Right atrium auricular region (tissue), 2 donors: ENCODE data around the gene FBXW4. TPM values are rescaled to one million over a fixed set of nuclear protein-coding genes. Genes with fewer than 3 reads are reported as not detected.

Experiments used
- DNase-seq: peaks from one replicate; pipeline ENCODE4 v3.0.0-alpha.2; 2019; ENCODE audit warnings: low spot score
- H3K27ac ChIP-seq, 2 donors: fragments of 200-600 bp; sonication (generic); 1 replicate in 1 of 2; 2 replicates in 1 of 2; pipeline ENCODE4 v1.5.1; 2016 to 2019
- H3K27me3 ChIP-seq, 2 donors: fragments of 200-600 bp; sonication (generic); one replicate each; pipeline versions ENCODE4 v1.5.1 to v1.6.0; 2017 to 2019
- H3K36me3 ChIP-seq: fragments of 200-600 bp; sonication (generic); one replicate; pipeline ENCODE4 v1.5.1; 2016
- H3K4me1 ChIP-seq, 2 donors: fragments of 200-600 bp; sonication (generic); one replicate each; pipeline versions ENCODE4 v1.5.1 to v1.6.0; 2017 to 2019
- H3K4me3 ChIP-seq, 2 donors: fragments of 200-600 bp; sonication (generic); 1 replicate in 1 of 2; 2 replicates in 1 of 2; pipeline ENCODE4 v1.5.1; 2017 to 2019; ENCODE audit warnings: mild to moderate bottlenecking in 1 of 2, moderate library complexity in 1 of 2
- H3K9me3 ChIP-seq, 2 donors: fragments of 200-600 bp; sonication (generic); one replicate each; pipeline ENCODE4 v1.5.1; 2019
- total RNA-seq, 2 donors: library from RNA; depleted of rRNA; stranded (reverse); fragments of >200 nt; gene quantifications; one replicate each; pipeline ENCODE4 v1.1.0, GENCODE V29; 2016
- TF ChIP-seq, protein P1 (sequence below), 2 donors: fragments of 200-600 bp; sonication (generic); IDR thresholded peaks; one replicate each; pipeline ENCODE4 v1.5.1; 2019; ENCODE audit warnings: antibody characterized with exemption in 2 of 2

The FBXW4 gene
- total RNA-seq, 2 donors from 2014 or later, result 75.2 to 95.1 TPM

DNA sequence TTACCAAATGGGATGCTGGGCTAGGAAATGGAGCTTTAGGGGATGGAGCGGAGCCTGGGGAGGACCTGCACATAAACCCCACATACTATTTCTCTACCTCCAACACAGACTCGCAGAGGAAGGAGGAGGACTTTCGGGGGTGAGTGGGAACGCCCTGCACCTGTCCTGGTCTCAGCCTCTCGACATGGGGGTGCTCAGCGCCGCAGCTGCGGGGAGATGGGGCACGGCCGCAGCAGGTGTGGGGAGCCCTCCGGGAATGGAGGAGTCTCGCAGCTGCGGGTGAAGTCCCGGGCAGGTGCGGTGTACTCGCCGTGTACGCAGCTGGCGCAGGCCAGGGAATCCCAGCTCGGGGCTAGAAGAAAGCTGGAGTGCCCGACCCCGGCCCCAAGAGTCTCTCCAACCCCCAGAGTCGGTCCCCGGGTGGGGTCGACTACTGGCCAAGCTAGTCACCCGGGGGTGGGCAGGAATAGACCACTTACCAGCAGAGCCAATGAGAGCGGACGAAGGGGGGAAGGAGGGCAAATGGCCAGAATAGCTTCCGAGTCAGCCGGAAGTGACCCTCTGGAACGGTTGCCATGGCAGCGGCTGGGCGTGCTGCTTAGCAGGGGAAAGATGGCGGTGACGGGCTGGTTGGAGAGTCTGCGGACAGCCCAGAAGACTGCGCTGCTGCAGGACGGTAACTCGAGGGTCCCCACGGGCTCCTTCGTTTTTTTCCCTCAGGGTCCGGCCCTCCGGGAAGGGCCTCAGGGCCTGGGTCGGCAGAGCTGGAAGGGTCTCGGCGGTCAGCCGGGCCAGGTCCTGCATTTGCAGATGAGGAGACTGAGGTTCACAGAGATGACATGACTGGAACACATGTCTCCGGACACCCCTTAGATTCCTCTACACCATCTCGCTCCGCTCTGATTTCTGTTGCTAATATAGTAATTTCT lies 107.0 kb downstream of the FBXW4 start, which contains the start of the genes DPCD and POLL:
DPCD (plus strand) TSS at position 597 of the 929 bp plus-strand sequence; CDS start at position 613, 16 bp downstream.
POLL (minus strand) TSS at position 533 of the 929 bp plus-strand sequence. CDS start 897 bp downstream, outside the sequence.
- Histone ChIP-seq H3K27ac (peak within 1 kb of the TSS; percentile 65 to 79), H3K27me3 (no peaks in the 10 kb centered on the region), H3K36me3 (peaks cover 18% of the 10 kb centered on the region), H3K9me3 (no peaks in the 10 kb centered on the region), H3K4me1 (peaks cover 0 to 23% of the 10 kb centered on the region in 2 donors), H3K4me3 (peak within 1 kb of the TSS; percentile 86 to 91)
- peak; percentile 98 for DNase-seq
- TF ChIP-seq, protein P1, sequence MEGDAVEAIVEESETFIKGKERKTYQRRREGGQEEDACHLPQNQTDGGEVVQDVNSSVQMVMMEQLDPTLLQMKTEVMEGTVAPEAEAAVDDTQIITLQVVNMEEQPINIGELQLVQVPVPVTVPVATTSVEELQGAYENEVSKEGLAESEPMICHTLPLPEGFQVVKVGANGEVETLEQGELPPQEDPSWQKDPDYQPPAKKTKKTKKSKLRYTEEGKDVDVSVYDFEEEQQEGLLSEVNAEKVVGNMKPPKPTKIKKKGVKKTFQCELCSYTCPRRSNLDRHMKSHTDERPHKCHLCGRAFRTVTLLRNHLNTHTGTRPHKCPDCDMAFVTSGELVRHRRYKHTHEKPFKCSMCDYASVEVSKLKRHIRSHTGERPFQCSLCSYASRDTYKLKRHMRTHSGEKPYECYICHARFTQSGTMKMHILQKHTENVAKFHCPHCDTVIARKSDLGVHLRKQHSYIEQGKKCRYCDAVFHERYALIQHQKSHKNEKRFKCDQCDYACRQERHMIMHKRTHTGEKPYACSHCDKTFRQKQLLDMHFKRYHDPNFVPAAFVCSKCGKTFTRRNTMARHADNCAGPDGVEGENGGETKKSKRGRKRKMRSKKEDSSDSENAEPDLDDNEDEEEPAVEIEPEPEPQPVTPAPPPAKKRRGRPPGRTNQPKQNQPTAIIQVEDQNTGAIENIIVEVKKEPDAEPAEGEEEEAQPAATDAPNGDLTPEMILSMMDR (IDR thresholded peaks at IDR 0.05), result no peak

DNA sequence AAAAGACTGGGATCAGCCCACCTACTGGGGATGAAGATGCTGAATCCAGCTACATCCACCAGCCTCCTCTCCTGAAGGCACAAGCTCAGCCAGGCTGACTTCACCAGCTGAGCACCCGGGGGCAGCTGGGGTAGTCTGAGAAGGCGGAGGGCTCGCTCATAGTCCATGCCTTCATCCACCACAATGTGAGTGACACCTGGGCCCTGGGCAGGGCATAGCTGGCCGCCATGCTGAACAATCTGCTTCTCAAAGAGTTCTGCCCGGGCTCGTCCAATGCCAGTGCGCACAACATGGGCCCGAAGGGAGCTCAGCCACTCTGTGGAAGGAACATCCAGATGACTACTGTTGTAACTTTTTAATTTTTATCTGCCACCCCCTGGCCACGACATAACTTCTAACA lies 109.1 kb downstream of the FBXW4 start:
- no peaks in the 10 kb centered on the region for H3K9me3 ChIP-seq
- peaks cover 31% of the 10 kb centered on the region for H3K36me3 ChIP-seq
- no peak overlapping the region for H3K27ac ChIP-seq
- no peak for DNase-seq
- TF ChIP-seq, protein P1 (IDR thresholded peaks at IDR 0.05), result no peak
- no peaks in the 10 kb centered on the region for H3K27me3 ChIP-seq
- H3K4me1 ChIP-seq, result peaks cover 0 to 18% of the 10 kb centered on the region in 2 donors
- H3K4me3 ChIP-seq, result no peak overlapping the region

DNA sequence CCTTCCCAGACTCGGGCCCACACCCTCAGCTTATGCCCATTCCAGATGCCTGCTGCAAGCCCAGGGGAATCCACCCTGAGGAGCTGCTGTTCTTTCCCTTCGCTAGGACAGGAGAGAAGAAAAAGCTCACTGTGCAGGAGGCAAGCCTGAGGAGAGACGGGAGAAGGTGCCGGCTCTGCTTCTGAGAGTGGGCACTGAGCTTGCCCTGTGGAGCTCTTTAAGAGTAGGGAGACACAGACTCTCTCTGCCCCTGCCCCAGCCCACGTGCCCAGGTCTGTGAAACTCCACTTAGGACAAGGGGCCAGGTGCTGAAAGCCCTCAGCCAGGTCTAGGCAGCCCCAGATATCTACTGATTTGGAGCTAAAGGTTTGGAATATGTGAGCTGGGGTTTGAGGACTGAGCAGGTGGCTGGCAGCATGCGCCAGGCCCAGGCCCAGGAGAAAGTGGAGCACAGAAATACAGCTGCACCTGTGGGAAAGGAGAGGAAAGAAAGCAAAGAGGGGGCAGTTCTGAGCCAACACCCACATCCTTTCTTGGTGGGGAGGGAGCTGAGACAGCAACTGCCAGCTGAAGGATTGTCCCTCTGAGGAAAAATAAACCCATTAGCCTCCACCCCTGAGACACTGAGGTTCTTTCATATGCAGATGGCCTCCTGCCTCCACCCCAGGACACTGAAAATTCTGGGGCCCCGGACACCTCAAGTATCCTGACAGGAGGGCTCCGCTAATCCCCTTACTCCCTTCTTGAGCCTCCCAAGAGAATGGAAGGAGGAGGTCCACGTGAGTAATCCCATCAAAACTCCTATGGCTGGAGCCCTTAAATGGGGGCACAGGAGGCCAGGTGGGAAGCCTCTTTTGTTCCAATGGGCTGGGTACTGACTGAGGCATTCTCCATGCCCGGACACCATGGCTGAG lies 114.2 kb downstream of the FBXW4 start:
- no peak overlapping the region for H3K27ac ChIP-seq
- TF ChIP-seq, protein P1 (IDR thresholded peaks at IDR 0.05), result no peak
- H3K4me3 ChIP-seq, result no peak overlapping the region
- H3K9me3 ChIP-seq, result no peaks in the 10 kb centered on the region
- DNase-seq, result no peak
- no peaks in the 10 kb centered on the region for H3K4me1 ChIP-seq
- peaks cover 49% of the 10 kb centered on the region for H3K36me3 ChIP-seq
- no peaks in the 10 kb centered on the region for H3K27me3 ChIP-seq

DNA sequence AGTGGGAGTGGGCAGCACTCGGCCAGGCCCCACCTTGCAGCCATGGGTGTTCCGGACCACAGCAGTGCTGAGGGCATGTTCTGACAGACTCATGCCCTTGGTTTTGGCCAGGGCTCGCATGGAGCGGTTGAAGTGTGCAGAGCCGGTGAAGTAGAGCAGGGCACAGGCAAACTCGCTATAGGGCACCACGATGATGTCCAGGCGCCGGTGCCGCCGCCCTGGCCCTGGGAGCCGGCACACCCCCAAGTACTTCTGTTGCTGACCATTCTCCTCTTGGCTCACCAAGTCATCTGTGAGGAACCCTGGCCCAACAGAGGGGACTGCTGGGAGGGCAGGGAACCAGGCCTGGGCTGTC lies 115.5 kb downstream of the FBXW4 start:
- TF ChIP-seq, protein P1 (IDR thresholded peaks at IDR 0.05), result no peak
- no peak for DNase-seq
- no peak overlapping the region for H3K27ac ChIP-seq
- no peak overlapping the region for H3K4me3 ChIP-seq
- no peaks in the 10 kb centered on the region for H3K4me1 ChIP-seq
- H3K36me3 ChIP-seq, result peaks cover 42% of the 10 kb centered on the region
- H3K9me3 ChIP-seq, result no peaks in the 10 kb centered on the region
- no peaks in the 10 kb centered on the region for H3K27me3 ChIP-seq

DNA sequence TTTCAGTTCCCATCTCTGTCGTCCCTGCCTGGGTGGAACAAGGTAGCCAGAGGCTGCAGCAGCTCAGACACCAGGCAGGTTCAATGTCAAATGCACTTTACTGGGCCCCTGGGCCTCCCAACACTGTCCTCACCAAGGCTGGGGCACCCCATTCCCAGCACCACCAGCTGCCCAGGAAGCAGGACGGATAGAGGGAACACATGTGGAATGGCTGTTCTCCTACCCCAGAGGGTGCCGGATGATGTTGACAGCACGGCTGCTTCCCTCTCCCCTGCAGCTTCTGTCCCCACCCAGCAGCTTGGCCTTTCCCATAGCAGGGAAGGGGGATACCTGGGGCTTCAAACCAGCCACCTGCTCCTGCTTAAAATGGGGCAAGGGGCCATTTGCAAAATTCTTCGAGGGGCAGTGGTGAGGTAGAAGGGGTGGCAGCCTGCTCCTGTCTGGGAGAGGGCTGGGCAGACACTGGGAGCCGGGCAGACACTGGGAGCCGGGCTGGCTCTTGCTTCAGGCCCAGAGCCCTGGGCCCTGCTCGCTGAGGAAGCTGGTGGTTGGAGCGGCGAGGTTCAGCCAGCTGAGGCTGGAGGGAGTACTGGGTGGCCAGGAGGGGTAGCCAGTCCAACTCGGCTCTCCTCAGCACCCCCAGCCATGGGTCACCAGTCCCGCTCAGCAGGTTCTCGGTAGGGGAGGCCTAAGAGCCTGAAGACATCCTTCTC lies 116.0 kb downstream of the FBXW4 start:
- DNase-seq, result no peak

More for the DNA sequence above, 116.0 kb downstream of the FBXW4 start:
- TF ChIP-seq, protein P1 (IDR thresholded peaks at IDR 0.05), result no peak
- no peaks in the 10 kb centered on the region for H3K4me1 ChIP-seq
- no peaks in the 10 kb centered on the region for H3K9me3 ChIP-seq
- no peaks in the 10 kb centered on the region for H3K27me3 ChIP-seq
- H3K4me3 ChIP-seq, result no peak overlapping the region
- H3K36me3 ChIP-seq, result peaks cover 39% of the 10 kb centered on the region
- no peak overlapping the region for H3K27ac ChIP-seq
